ENCODE data around the gene TMEM150B. TPM values are rescaled to one million over a fixed set of nuclear protein-coding genes. Genes with fewer than 3 reads are reported as not detected.

TMEM150B gene
- total RNA-seq, 1 experiment from 2014 or later, result not detected

GRCh38 chr19:55311397-55311796 is 13.7 kb downstream of the TMEM150B start:
- intact Hi-C loops (cut with micrococcal nuclease; ENCODE audit: unreplicated experiment), result no loop called here
- Mint-ChIP-seq H3K9me3 (ENCODE audit: low read depth, unreplicated experiment) (no peaks in the 10 kb centered on the region), H3K4me1 (ENCODE audit: low read depth, unreplicated experiment) (no peaks in the 10 kb centered on the region), H3K27me3 (ENCODE audit: unreplicated experiment) (no peaks in the 10 kb centered on the region), H3K36me3 (ENCODE audit: insufficient read depth, unreplicated experiment) (no peaks in the 10 kb centered on the region), H3K27ac (ENCODE audit: unreplicated experiment) (no peak overlapping the region), H3K4me3 (ENCODE audit: low read depth, unreplicated experiment) (no peak overlapping the region)
- no peak for DNase-seq
- CTCF ChIA-PET, result no interaction called here
- no TSS peak for BruUV-seq (replicated peaks)
- no peak for TF ChIP-seq CTCF (IDR thresholded peaks at IDR 0.05; ENCODE audit: unreplicated experiment)

- no peak for TF ChIP-seq CTCF (IDR thresholded peaks at IDR 0.05; ENCODE audit: unreplicated experiment)
- Mint-ChIP-seq H3K9me3 (ENCODE audit: low read depth, unreplicated experiment) (no peaks in the 10 kb centered on the region), H3K36me3 (ENCODE audit: insufficient read depth, unreplicated experiment) (no peaks in the 10 kb centered on the region), H3K27me3 (ENCODE audit: unreplicated experiment) (no peaks in the 10 kb centered on the region), H3K27ac (ENCODE audit: unreplicated experiment) (no peak overlapping the region), H3K4me1 (ENCODE audit: low read depth, unreplicated experiment) (no peaks in the 10 kb centered on the region), H3K4me3 (ENCODE audit: low read depth, unreplicated experiment) (no peak overlapping the region)
- DNase-seq, result no peak
- BruUV-seq (replicated peaks), result no TSS peak
- CTCF ChIA-PET, result no interaction called here
- intact Hi-C loops (cut with micrococcal nuclease; ENCODE audit: unreplicated experiment), result no loop called here
Observed at GRCh38 chr19:55310498-55310897, 14.6 kb downstream of the TMEM150B start.

GRCh38 chr19:55309448-55309847 is 15.7 kb downstream of the TMEM150B start:
- CTCF ChIA-PET, result no interaction called here
- H3K4me1 Mint-ChIP-seq (ENCODE audit: low read depth, unreplicated experiment), result no peaks in the 10 kb centered on the region
- no peaks in the 10 kb centered on the region for H3K36me3 Mint-ChIP-seq (ENCODE audit: insufficient read depth, unreplicated experiment)
- no TSS peak for BruUV-seq (replicated peaks)
- no peaks in the 10 kb centered on the region for H3K27me3 Mint-ChIP-seq (ENCODE audit: unreplicated experiment)
- H3K9me3 Mint-ChIP-seq (ENCODE audit: low read depth, unreplicated experiment), result no peaks in the 10 kb centered on the region
- intact Hi-C loops (cut with micrococcal nuclease; ENCODE audit: unreplicated experiment), result no loop called here
- no peak for TF ChIP-seq CTCF (IDR thresholded peaks at IDR 0.05; ENCODE audit: unreplicated experiment)
- no peak overlapping the region for H3K27ac Mint-ChIP-seq (ENCODE audit: unreplicated experiment)
- no peak for DNase-seq
- no peak overlapping the region for H3K4me3 Mint-ChIP-seq (ENCODE audit: low read depth, unreplicated experiment)

GRCh38 chr19:55308281-55308680 is 16.9 kb downstream of the TMEM150B start:
- Mint-ChIP-seq H3K4me1 (ENCODE audit: low read depth, unreplicated experiment) (no peaks in the 10 kb centered on the region), H3K36me3 (ENCODE audit: insufficient read depth, unreplicated experiment) (no peaks in the 10 kb centered on the region), H3K27me3 (ENCODE audit: unreplicated experiment) (no peaks in the 10 kb centered on the region), H3K4me3 (ENCODE audit: low read depth, unreplicated experiment) (no peak overlapping the region), H3K27ac (ENCODE audit: unreplicated experiment) (no peak overlapping the region), H3K9me3 (ENCODE audit: low read depth, unreplicated experiment) (no peaks in the 10 kb centered on the region)
- DNase-seq, result no peak
- no TSS peak for BruUV-seq (replicated peaks)
- intact Hi-C loops (cut with micrococcal nuclease; ENCODE audit: unreplicated experiment), result no loop called here
- TF ChIP-seq CTCF (IDR thresholded peaks at IDR 0.05; ENCODE audit: unreplicated experiment), result no peak
- CTCF ChIA-PET, result interaction anchor here (0.6 kb wide), 1 partner anchor 97 kb away, joined by 3 read pairs; no protein-coding TSS in a partner anchor

Measured in Calu3 (cell line).